ENCODE results near the gene OPN1MW2.
"Not testable (repeated sequence)": the region's sequence is repeated elsewhere in the genome, so short reads cannot be mapped to it uniquely, and the experiment has no call there.

Gene OPN1MW2

GRCh38 chrX:154225292-154225691, 5.7 kb downstream of the OPN1MW2 start:
- H3K9me3 ChIP-seq (ENCODE audit: control insufficient read depth in 2 of 2, low read length in 2 of 2) = not testable (repeated sequence)

GRCh38 chrX:154226706-154227105, 7.2 kb downstream of the OPN1MW2 start:
- not testable (repeated sequence) for H3K9ac ChIP-seq (ENCODE audit: low read length in 2 of 2); H3K27ac ChIP-seq (ENCODE audit: low read length); H3K36me3 ChIP-seq (ENCODE audit: control insufficient read depth in 2 of 2, insufficient read depth in 2 of 2, low read length in 2 of 2); H3K9me3 ChIP-seq (ENCODE audit: control insufficient read depth in 2 of 2, low read length in 2 of 2); H3K4me1 ChIP-seq (ENCODE audit: control insufficient read depth, insufficient read depth, low read length); H3K4me3 ChIP-seq (ENCODE audit: low read length in 2 of 2); H3K27me3 ChIP-seq (ENCODE audit: control insufficient read depth in 1 of 2, insufficient read depth in 2 of 2, low read length in 2 of 2)

More at GRCh38 chrX:154225292-154225691, 5.7 kb downstream of the OPN1MW2 start:
- not testable (repeated sequence) for H3K4me1 ChIP-seq (ENCODE audit: control insufficient read depth, insufficient read depth, low read length); H3K4me3 ChIP-seq (ENCODE audit: low read length in 2 of 2); H3K36me3 ChIP-seq (ENCODE audit: control insufficient read depth in 2 of 2, insufficient read depth in 2 of 2, low read length in 2 of 2); H3K9ac ChIP-seq (ENCODE audit: low read length in 2 of 2); H3K27me3 ChIP-seq (ENCODE audit: control insufficient read depth in 1 of 2, insufficient read depth in 2 of 2, low read length in 2 of 2); H3K27ac ChIP-seq (ENCODE audit: low read length)

GRCh38 chrX:154231443-154231842, 11.9 kb downstream of the OPN1MW2 start:
- H3K36me3 ChIP-seq (ENCODE audit: control insufficient read depth in 2 of 2, insufficient read depth in 2 of 2, low read length in 2 of 2); H3K27me3 ChIP-seq (ENCODE audit: control insufficient read depth in 1 of 2, insufficient read depth in 2 of 2, low read length in 2 of 2); H3K9me3 ChIP-seq (ENCODE audit: control insufficient read depth in 2 of 2, low read length in 2 of 2); H3K4me1 ChIP-seq (ENCODE audit: control insufficient read depth, insufficient read depth, low read length); H3K27ac ChIP-seq (ENCODE audit: low read length); H3K9ac ChIP-seq (ENCODE audit: low read length in 2 of 2); H3K4me3 ChIP-seq (ENCODE audit: low read length in 2 of 2): not testable (repeated sequence)

- H3K9me3 ChIP-seq (ENCODE audit: control insufficient read depth in 2 of 2, low read length in 2 of 2); H3K4me3 ChIP-seq (ENCODE audit: low read length in 2 of 2); H3K27ac ChIP-seq (ENCODE audit: low read length): not testable (repeated sequence)
Observed at GRCh38 chrX:154233620-154234019, 14.1 kb downstream of the OPN1MW2 start.

GRCh38 chrX:154238939-154239559, 19.5 kb downstream of the OPN1MW2 start:
- not testable (repeated sequence) for H3K27ac ChIP-seq (ENCODE audit: low read length); H3K9me3 ChIP-seq (ENCODE audit: control insufficient read depth in 2 of 2, low read length in 2 of 2); H3K4me3 ChIP-seq (ENCODE audit: low read length in 2 of 2); H3K9ac ChIP-seq (ENCODE audit: low read length in 2 of 2); H3K4me1 ChIP-seq (ENCODE audit: control insufficient read depth, insufficient read depth, low read length); H3K36me3 ChIP-seq (ENCODE audit: control insufficient read depth in 2 of 2, insufficient read depth in 2 of 2, low read length in 2 of 2); H3K27me3 ChIP-seq (ENCODE audit: control insufficient read depth in 1 of 2, insufficient read depth in 2 of 2, low read length in 2 of 2)

More at GRCh38 chrX:154233620-154234019, 14.1 kb downstream of the OPN1MW2 start:
- not testable (repeated sequence) for H3K9ac ChIP-seq (ENCODE audit: low read length in 2 of 2); H3K4me1 ChIP-seq (ENCODE audit: control insufficient read depth, insufficient read depth, low read length); H3K36me3 ChIP-seq (ENCODE audit: control insufficient read depth in 2 of 2, insufficient read depth in 2 of 2, low read length in 2 of 2); H3K27me3 ChIP-seq (ENCODE audit: control insufficient read depth in 1 of 2, insufficient read depth in 2 of 2, low read length in 2 of 2)

GRCh38 chrX:154239982-154240503, 20.5 kb downstream of the OPN1MW2 start:
- not testable (repeated sequence) for H3K4me3 ChIP-seq (ENCODE audit: low read length in 2 of 2); H3K27ac ChIP-seq (ENCODE audit: low read length); H3K4me1 ChIP-seq (ENCODE audit: control insufficient read depth, insufficient read depth, low read length); H3K9me3 ChIP-seq (ENCODE audit: control insufficient read depth in 2 of 2, low read length in 2 of 2); H3K36me3 ChIP-seq (ENCODE audit: control insufficient read depth in 2 of 2, insufficient read depth in 2 of 2, low read length in 2 of 2); H3K27me3 ChIP-seq (ENCODE audit: control insufficient read depth in 1 of 2, insufficient read depth in 2 of 2, low read length in 2 of 2); H3K9ac ChIP-seq (ENCODE audit: low read length in 2 of 2)

- not testable (repeated sequence) for H3K9me3 ChIP-seq (ENCODE audit: control insufficient read depth in 2 of 2, low read length in 2 of 2); H3K9ac ChIP-seq (ENCODE audit: low read length in 2 of 2); H3K27ac ChIP-seq (ENCODE audit: low read length); H3K36me3 ChIP-seq (ENCODE audit: control insufficient read depth in 2 of 2, insufficient read depth in 2 of 2, low read length in 2 of 2); H3K27me3 ChIP-seq (ENCODE audit: control insufficient read depth in 1 of 2, insufficient read depth in 2 of 2, low read length in 2 of 2); H3K4me3 ChIP-seq (ENCODE audit: low read length in 2 of 2); H3K4me1 ChIP-seq (ENCODE audit: control insufficient read depth, insufficient read depth, low read length)
Observed at GRCh38 chrX:154247377-154248045, 28.0 kb downstream of the OPN1MW2 start.

GRCh38 chrX:154248076-154248475, 28.5 kb downstream of the OPN1MW2 start:
- H3K9ac ChIP-seq (ENCODE audit: low read length in 2 of 2); H3K9me3 ChIP-seq (ENCODE audit: control insufficient read depth in 2 of 2, low read length in 2 of 2); H3K27me3 ChIP-seq (ENCODE audit: control insufficient read depth in 1 of 2, insufficient read depth in 2 of 2, low read length in 2 of 2): not testable (repeated sequence)

GRCh38 chrX:154257282-154257681, 37.7 kb downstream of the OPN1MW2 start, which contains the start of gene OPN1MW3:
TSS of gene OPN1MW3 (plus strand) at chrX:154257582. CDS start at chrX:154257620, 38 bp downstream.
- not testable (repeated sequence) for H3K9me3 ChIP-seq (ENCODE audit: control insufficient read depth in 2 of 2, low read length in 2 of 2); H3K36me3 ChIP-seq (ENCODE audit: control insufficient read depth in 2 of 2, insufficient read depth in 2 of 2, low read length in 2 of 2); H3K4me3 ChIP-seq (ENCODE audit: low read length in 2 of 2); H3K4me1 ChIP-seq (ENCODE audit: control insufficient read depth, insufficient read depth, low read length); H3K27ac ChIP-seq (ENCODE audit: low read length); H3K27me3 ChIP-seq (ENCODE audit: control insufficient read depth in 1 of 2, insufficient read depth in 2 of 2, low read length in 2 of 2); H3K9ac ChIP-seq (ENCODE audit: low read length in 2 of 2)

More at GRCh38 chrX:154248076-154248475, 28.5 kb downstream of the OPN1MW2 start:
- H3K4me1 ChIP-seq (ENCODE audit: control insufficient read depth, insufficient read depth, low read length); H3K36me3 ChIP-seq (ENCODE audit: control insufficient read depth in 2 of 2, insufficient read depth in 2 of 2, low read length in 2 of 2); H3K4me3 ChIP-seq (ENCODE audit: low read length in 2 of 2); H3K27ac ChIP-seq (ENCODE audit: low read length): not testable (repeated sequence)

- not testable (repeated sequence) for H3K27ac ChIP-seq (ENCODE audit: low read length); H3K4me1 ChIP-seq (ENCODE audit: control insufficient read depth, insufficient read depth, low read length); H3K27me3 ChIP-seq (ENCODE audit: control insufficient read depth in 1 of 2, insufficient read depth in 2 of 2, low read length in 2 of 2); H3K9me3 ChIP-seq (ENCODE audit: control insufficient read depth in 2 of 2, low read length in 2 of 2); H3K9ac ChIP-seq (ENCODE audit: low read length in 2 of 2); H3K36me3 ChIP-seq (ENCODE audit: control insufficient read depth in 2 of 2, insufficient read depth in 2 of 2, low read length in 2 of 2); H3K4me3 ChIP-seq (ENCODE audit: low read length in 2 of 2)
Observed at GRCh38 chrX:154258711-154259110, 39.2 kb downstream of the OPN1MW2 start.

GRCh38 chrX:154263072-154263471, 43.5 kb downstream of the OPN1MW2 start:
- H3K36me3 ChIP-seq (ENCODE audit: control insufficient read depth in 2 of 2, insufficient read depth in 2 of 2, low read length in 2 of 2); H3K4me1 ChIP-seq (ENCODE audit: control insufficient read depth, insufficient read depth, low read length); H3K4me3 ChIP-seq (ENCODE audit: low read length in 2 of 2); H3K9ac ChIP-seq (ENCODE audit: low read length in 2 of 2); H3K27ac ChIP-seq (ENCODE audit: low read length); H3K9me3 ChIP-seq (ENCODE audit: control insufficient read depth in 2 of 2, low read length in 2 of 2); H3K27me3 ChIP-seq (ENCODE audit: control insufficient read depth in 1 of 2, insufficient read depth in 2 of 2, low read length in 2 of 2): not testable (repeated sequence)
